ENCODE measurements around the gene P2RX1. TPM values are rescaled to one million over a fixed set of nuclear protein-coding genes. Genes with fewer than 3 reads are reported as not detected.

Gene P2RX1
- total RNA-seq, 4 donors from 2014 or later, result 0.87 to 8.6 (median 4.9) TPM

DNA sequence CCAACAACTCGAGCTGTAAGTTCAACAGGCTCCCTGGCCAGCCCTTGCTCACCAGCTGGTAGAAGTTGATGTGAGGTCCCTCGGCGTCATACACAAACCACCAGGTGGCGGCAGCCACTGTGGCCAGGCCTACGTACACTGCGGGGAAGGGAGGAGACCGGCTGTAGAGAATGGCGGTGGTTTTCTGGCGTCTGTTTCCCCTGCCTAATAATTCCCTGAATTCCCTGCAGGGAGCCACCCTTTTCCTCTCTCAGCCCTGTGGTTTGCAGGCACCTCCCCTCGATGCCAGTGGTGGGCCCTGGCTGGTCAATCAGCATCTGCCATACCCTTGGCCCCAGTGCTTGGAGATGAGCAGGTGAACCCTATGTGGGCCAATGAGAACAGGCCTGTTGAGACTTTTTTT, 18.9 kb upstream of the P2RX1 start:
- Histone ChIP-seq H3K27ac (no peak overlapping the region), H3K9me3 (no peaks in the 10 kb centered on the region), H3K4me3 (no peak overlapping the region), H3K27me3 (no peaks in the 10 kb centered on the region), H3K36me3 (peaks cover 0 to 28% (median 0%) of the 10 kb centered on the region in 3 donors), H3K4me1 (no peaks in the 10 kb centered on the region)
- 21 to 22% methylated on average over 6 to 10 of the region's 10 CpGs for WGBS, 2 donors
- DNase-seq (ENCODE audit: low spot score in 2 of 2), result peak in 1 of 2 donors; percentile 43
- no peak for TF ChIP-seq POLR2A (IDR thresholded peaks at IDR 0.05)
- TF ChIP-seq EP300 (IDR thresholded peaks at IDR 0.05), result no peak
- TF ChIP-seq, protein P1, sequence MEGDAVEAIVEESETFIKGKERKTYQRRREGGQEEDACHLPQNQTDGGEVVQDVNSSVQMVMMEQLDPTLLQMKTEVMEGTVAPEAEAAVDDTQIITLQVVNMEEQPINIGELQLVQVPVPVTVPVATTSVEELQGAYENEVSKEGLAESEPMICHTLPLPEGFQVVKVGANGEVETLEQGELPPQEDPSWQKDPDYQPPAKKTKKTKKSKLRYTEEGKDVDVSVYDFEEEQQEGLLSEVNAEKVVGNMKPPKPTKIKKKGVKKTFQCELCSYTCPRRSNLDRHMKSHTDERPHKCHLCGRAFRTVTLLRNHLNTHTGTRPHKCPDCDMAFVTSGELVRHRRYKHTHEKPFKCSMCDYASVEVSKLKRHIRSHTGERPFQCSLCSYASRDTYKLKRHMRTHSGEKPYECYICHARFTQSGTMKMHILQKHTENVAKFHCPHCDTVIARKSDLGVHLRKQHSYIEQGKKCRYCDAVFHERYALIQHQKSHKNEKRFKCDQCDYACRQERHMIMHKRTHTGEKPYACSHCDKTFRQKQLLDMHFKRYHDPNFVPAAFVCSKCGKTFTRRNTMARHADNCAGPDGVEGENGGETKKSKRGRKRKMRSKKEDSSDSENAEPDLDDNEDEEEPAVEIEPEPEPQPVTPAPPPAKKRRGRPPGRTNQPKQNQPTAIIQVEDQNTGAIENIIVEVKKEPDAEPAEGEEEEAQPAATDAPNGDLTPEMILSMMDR (IDR thresholded peaks at IDR 0.05), result peak; percentile 23 to 60 (median 35)

- 89 to 100% methylated on average over 1 of the region's 1 CpG for WGBS, 2 donors
- H3K4me1 ChIP-seq, result peaks cover 0 to 8% (median 0%) of the 10 kb centered on the region in 4 donors
Observed at GRCh38 chr17:3929764-3930163, 13.5 kb upstream of the P2RX1 start.

DNA sequence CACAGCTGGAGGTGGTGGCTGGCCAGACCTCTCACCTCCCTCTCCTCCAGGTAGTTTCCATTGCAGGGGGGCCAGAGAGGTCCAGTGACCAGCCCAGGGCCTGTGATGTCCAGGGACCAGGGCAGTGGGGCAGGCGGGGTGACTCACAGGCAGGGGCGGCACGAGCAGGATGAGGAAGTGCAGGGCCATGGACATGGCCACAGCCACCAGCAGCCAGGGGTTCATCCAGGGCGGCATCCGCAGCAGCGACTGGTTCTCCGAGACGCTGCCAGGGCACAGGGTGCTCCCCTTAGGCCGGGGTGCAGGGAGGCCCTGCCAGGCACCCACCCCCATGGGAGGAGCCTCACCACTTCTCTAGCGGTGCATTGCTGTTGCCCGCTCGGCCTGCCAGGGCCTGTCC, 12.9 kb upstream of the P2RX1 start:
- WGBS, 2 donors, result 86 to 94% methylated on average over 12 of the region's 12 CpGs
- DNase-seq (ENCODE audit: low spot score in 2 of 2), result no peak
- peaks cover 0 to 7% (median 0%) of the 10 kb centered on the region in 3 donors for H3K36me3 ChIP-seq
- no peaks in the 10 kb centered on the region for H3K9me3 ChIP-seq
- H3K27me3 ChIP-seq, result no peaks in the 10 kb centered on the region
- TF ChIP-seq, protein P1 (IDR thresholded peaks at IDR 0.05), result no peak
- TF ChIP-seq EP300 (IDR thresholded peaks at IDR 0.05) (no peak), POLR2A (IDR thresholded peaks at IDR 0.05) (no peak)
- H3K4me1 ChIP-seq, result peaks cover 0 to 8% (median 0%) of the 10 kb centered on the region in 4 donors
- no peak overlapping the region for H3K27ac ChIP-seq
- H3K4me3 ChIP-seq, result no peak overlapping the region

More at GRCh38 chr17:3929764-3930163, 13.5 kb upstream of the P2RX1 start:
- Histone ChIP-seq H3K27ac (no peak overlapping the region), H3K4me3 (no peak overlapping the region), H3K36me3 (peaks cover 0 to 7% (median 0%) of the 10 kb centered on the region in 3 donors), H3K9me3 (no peaks in the 10 kb centered on the region), H3K27me3 (no peaks in the 10 kb centered on the region)
- TF ChIP-seq, protein P1 (IDR thresholded peaks at IDR 0.05), result no peak
- TF ChIP-seq EP300 (IDR thresholded peaks at IDR 0.05), result no peak
- no peak for TF ChIP-seq POLR2A (IDR thresholded peaks at IDR 0.05)
- DNase-seq (ENCODE audit: low spot score in 2 of 2), result no peak

- Histone ChIP-seq H3K4me3 (no peak overlapping the region), H3K27me3 (no peaks in the 10 kb centered on the region), H3K36me3 (peaks cover 0 to 7% (median 0%) of the 10 kb centered on the region in 3 donors), H3K4me1 (peaks cover 0 to 8% (median 0%) of the 10 kb centered on the region in 4 donors), H3K9me3 (no peaks in the 10 kb centered on the region), H3K27ac (no peak overlapping the region)
- 87 to 94% methylated on average over 6 to 16 of the region's 16 CpGs for WGBS, 2 donors
- DNase-seq (ENCODE audit: low spot score in 2 of 2), result no peak
- TF ChIP-seq EP300 (IDR thresholded peaks at IDR 0.05) (no peak), POLR2A (IDR thresholded peaks at IDR 0.05) (no peak)
- TF ChIP-seq, protein P1 (IDR thresholded peaks at IDR 0.05), result no peak
Observed at GRCh38 chr17:3928406-3928805, 12.1 kb upstream of the P2RX1 start.

- Histone ChIP-seq H3K4me3 (no peak overlapping the region), H3K27me3 (no peaks in the 10 kb centered on the region), H3K4me1 (peaks cover 0 to 8% (median 0%) of the 10 kb centered on the region in 4 donors), H3K27ac (no peak overlapping the region), H3K9me3 (no peaks in the 10 kb centered on the region), H3K36me3 (peaks cover 0 to 7% (median 0%) of the 10 kb centered on the region in 3 donors)
- TF ChIP-seq, protein P1 (IDR thresholded peaks at IDR 0.05), result no peak
- TF ChIP-seq EP300 (IDR thresholded peaks at IDR 0.05) (no peak), POLR2A (IDR thresholded peaks at IDR 0.05) (no peak)
- no peak for DNase-seq (ENCODE audit: low spot score in 2 of 2)
- 58 to 64% methylated on average over 14 to 15 of the region's 15 CpGs for WGBS, 2 donors
Observed at GRCh38 chr17:3927628-3928340, 11.5 kb upstream of the P2RX1 start.
